Measurements from ENCODE around the gene NME4. TPM values are rescaled to one million over a fixed set of nuclear protein-coding genes. Genes with fewer than 3 reads are reported as not detected.
A peak's percentile ranks its signal among the peaks of the same experiment; 100 is the strongest.

Gene NME4
- total and polyA plus RNA-seq, 3 donors from 2014 or later: 79.2 to 107 (median 87.5) TPM

GRCh38 chr16:351804-352520, 45.0 kb upstream of the NME4 start:
- H3K27ac ChIP-seq: peak overlapping the region in 1 of 2 donors; percentile 24
- H3K9me3 ChIP-seq: no peaks in the 10 kb centered on the region
- intact Hi-C loops (cut with DNase I; ENCODE audit: low total_unique reads): no loop called here
- H3K27me3 ChIP-seq: no peaks in the 10 kb centered on the region
- H3K4me1 ChIP-seq: no peaks in the 10 kb centered on the region
- H3K36me3 ChIP-seq (ENCODE audit: low read depth, missing control alignments): no peaks in the 10 kb centered on the region
- 1 to 3% methylated on average over 4 to 44 of the region's 95 CpGs for WGBS, 2 donors
- no peak for DNase-seq
- peak overlapping the region; percentile 60 to 66 for H3K4me3 ChIP-seq
- TF ChIP-seq CTCF (IDR thresholded peaks at IDR 0.05) (no peak), POLR2A (IDR thresholded peaks at IDR 0.05) (no peak)

- intact Hi-C loops (cut with DNase I; ENCODE audit: low total_unique reads): no loop called here
- Histone ChIP-seq H3K36me3 (ENCODE audit: low read depth, missing control alignments) (no peaks in the 10 kb centered on the region), H3K9me3 (no peaks in the 10 kb centered on the region), H3K27me3 (no peaks in the 10 kb centered on the region), H3K4me3 (peak within 1 kb of the TSS; percentile 60 to 66), H3K4me1 (no peaks in the 10 kb centered on the region), H3K27ac (peak within 1 kb of the TSS; percentile 27 to 59)
- peak; percentile 26 to 62 (median 55) for TF ChIP-seq CTCF (IDR thresholded peaks at IDR 0.05)
- no peak for TF ChIP-seq POLR2A (IDR thresholded peaks at IDR 0.05)
- 1% methylated on average over 24 to 111 of the region's 113 CpGs for WGBS, 2 donors
- DNase-seq: peak; percentile 100
Observed at GRCh38 chr16:352547-353403, 44.2 kb upstream of the NME4 start, which contains the start of gene AXIN1. Gene AXIN1, minus strand, starts transcription at chr16:352723. Its CDS starts 5,698 bp downstream, at chr16:347025.

- TF ChIP-seq CTCF (IDR thresholded peaks at IDR 0.05) (no peak), POLR2A (IDR thresholded peaks at IDR 0.05) (no peak)
- H3K27ac ChIP-seq: peak overlapping the region; percentile 27 to 59
- no peaks in the 10 kb centered on the region for H3K27me3 ChIP-seq
- no peak for DNase-seq
- 59% methylated on average over 16 to 24 of the region's 25 CpGs for WGBS, 2 donors
- H3K36me3 ChIP-seq (ENCODE audit: low read depth, missing control alignments): no peaks in the 10 kb centered on the region
- H3K4me3 ChIP-seq: peak overlapping the region; percentile 35 to 43
- H3K4me1 ChIP-seq: no peaks in the 10 kb centered on the region
- no peaks in the 10 kb centered on the region for H3K9me3 ChIP-seq
- intact Hi-C loops (cut with DNase I; ENCODE audit: low total_unique reads): no loop called here
Observed at GRCh38 chr16:353404-354290, 43.4 kb upstream of the NME4 start.

- H3K27me3 ChIP-seq: no peaks in the 10 kb centered on the region
- TF ChIP-seq POLR2A (IDR thresholded peaks at IDR 0.05): no peak
- no peak for TF ChIP-seq CTCF (IDR thresholded peaks at IDR 0.05)
- no peaks in the 10 kb centered on the region for H3K36me3 ChIP-seq (ENCODE audit: low read depth, missing control alignments)
- DNase-seq: no peak
- H3K4me1 ChIP-seq: no peaks in the 10 kb centered on the region
- H3K9me3 ChIP-seq: no peaks in the 10 kb centered on the region
- no peak overlapping the region for H3K27ac ChIP-seq
- intact Hi-C loops (cut with DNase I; ENCODE audit: low total_unique reads): no loop called here
- H3K4me3 ChIP-seq: no peak overlapping the region
- WGBS, 2 donors: 80 to 85% methylated on average over 10 to 12 of the region's 12 CpGs
Observed at GRCh38 chr16:354291-354881, 42.6 kb upstream of the NME4 start.

All from testis (tissue), 3 donors.